Measurements from ENCODE around the gene NAB1. TPM values are rescaled to one million over a fixed set of nuclear protein-coding genes. Genes with fewer than 3 reads are reported as not detected.
"Not testable (repeated sequence)": the region's sequence is repeated elsewhere in the genome, so short reads cannot be mapped to it uniquely, and the experiment has no call there.

The NAB1 gene
- total RNA-seq, 1 donor from 2014 or later: 12.2 TPM

DNA sequence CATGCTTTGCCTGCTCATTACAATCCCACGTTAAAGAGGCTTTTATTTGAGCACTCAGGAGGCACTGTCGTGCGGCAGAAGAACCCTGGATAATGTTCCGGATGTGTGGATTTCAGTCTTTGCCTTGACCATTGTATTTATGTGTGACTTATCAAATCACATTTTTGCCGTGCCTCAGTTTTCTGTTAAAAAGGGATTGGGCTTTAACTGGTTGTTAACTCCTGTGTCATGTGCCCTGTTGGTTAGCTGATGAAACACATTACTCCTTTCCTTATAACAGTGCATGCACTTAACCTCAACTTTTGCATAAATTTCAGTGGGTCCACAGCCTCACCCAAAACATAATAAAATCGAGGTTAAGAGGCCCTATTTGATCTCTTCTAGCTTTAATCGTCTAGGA, 52.7 kb downstream of the NAB1 start:
- H3K4me3 Mint-ChIP-seq (ENCODE audit: unreplicated experiment): no peak overlapping the region
- H3K36me3 Mint-ChIP-seq (ENCODE audit: unreplicated experiment): no peaks in the 10 kb centered on the region
- DNase-seq: no peak
- no peaks in the 10 kb centered on the region for H3K4me1 Mint-ChIP-seq (ENCODE audit: low read depth, unreplicated experiment)
- H3K9me3 Mint-ChIP-seq (ENCODE audit: unreplicated experiment): peaks cover 3% of the 10 kb centered on the region
- H3K27ac Mint-ChIP-seq (ENCODE audit: unreplicated experiment): no peak overlapping the region
- no peaks in the 10 kb centered on the region for H3K27me3 Mint-ChIP-seq (ENCODE audit: unreplicated experiment)
- TF ChIP-seq, protein P1, sequence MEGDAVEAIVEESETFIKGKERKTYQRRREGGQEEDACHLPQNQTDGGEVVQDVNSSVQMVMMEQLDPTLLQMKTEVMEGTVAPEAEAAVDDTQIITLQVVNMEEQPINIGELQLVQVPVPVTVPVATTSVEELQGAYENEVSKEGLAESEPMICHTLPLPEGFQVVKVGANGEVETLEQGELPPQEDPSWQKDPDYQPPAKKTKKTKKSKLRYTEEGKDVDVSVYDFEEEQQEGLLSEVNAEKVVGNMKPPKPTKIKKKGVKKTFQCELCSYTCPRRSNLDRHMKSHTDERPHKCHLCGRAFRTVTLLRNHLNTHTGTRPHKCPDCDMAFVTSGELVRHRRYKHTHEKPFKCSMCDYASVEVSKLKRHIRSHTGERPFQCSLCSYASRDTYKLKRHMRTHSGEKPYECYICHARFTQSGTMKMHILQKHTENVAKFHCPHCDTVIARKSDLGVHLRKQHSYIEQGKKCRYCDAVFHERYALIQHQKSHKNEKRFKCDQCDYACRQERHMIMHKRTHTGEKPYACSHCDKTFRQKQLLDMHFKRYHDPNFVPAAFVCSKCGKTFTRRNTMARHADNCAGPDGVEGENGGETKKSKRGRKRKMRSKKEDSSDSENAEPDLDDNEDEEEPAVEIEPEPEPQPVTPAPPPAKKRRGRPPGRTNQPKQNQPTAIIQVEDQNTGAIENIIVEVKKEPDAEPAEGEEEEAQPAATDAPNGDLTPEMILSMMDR (IDR thresholded peaks at IDR 0.05; ENCODE audit: partially characterized antibody, unreplicated experiment): no peak

DNA sequence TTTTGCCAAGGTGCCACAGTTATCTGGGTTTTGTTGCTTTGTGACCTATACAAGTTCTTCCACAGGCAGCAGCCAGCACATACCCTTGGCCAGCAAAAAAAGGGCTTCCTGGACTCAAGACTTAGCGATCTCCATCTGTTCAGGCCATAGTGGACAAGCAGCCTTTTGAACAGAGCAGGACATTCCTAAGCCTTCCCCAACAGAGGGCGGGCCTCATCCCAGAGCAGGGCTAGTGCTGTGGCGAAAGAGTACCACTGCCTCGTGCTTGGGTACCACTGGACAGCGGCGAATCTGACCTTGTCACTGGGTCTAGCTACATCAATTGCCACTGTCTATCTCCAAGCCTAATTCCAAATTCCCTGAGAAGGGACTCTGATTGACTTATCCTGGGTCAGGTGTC, 56.4 kb downstream of the NAB1 start:
- H3K4me3 Mint-ChIP-seq (ENCODE audit: unreplicated experiment): no peak overlapping the region
- peaks cover 4% of the 10 kb centered on the region for H3K36me3 Mint-ChIP-seq (ENCODE audit: unreplicated experiment)
- peaks cover 4% of the 10 kb centered on the region for H3K9me3 Mint-ChIP-seq (ENCODE audit: unreplicated experiment)
- no peaks in the 10 kb centered on the region for H3K4me1 Mint-ChIP-seq (ENCODE audit: low read depth, unreplicated experiment)
- H3K27ac Mint-ChIP-seq (ENCODE audit: unreplicated experiment): no peak overlapping the region
- H3K27me3 Mint-ChIP-seq (ENCODE audit: unreplicated experiment): no peaks in the 10 kb centered on the region
- DNase-seq: no peak
- TF ChIP-seq, protein P1 (IDR thresholded peaks at IDR 0.05; ENCODE audit: partially characterized antibody, unreplicated experiment): no peak

DNA sequence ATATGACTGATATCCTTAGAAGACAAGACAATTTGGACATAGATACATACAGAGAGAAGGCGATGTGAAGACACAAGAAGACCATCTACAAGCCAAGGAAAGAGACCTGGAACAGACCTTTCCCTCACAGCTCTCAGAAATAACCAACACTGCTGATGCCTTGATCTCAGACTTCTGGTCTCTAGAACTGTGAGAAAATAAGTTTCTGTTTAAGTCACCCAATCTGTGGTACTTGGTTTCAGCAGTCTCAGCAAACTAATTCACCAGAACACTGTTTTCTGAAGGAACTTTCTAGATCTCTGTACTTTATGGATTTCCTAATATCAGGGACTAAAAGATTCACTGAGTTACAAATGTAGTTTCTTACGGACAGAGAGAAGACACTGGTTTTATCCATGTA, 58.8 kb downstream of the NAB1 start:
- H3K36me3 Mint-ChIP-seq (ENCODE audit: unreplicated experiment): peaks cover 4% of the 10 kb centered on the region
- no peak overlapping the region for H3K27ac Mint-ChIP-seq (ENCODE audit: unreplicated experiment)
- H3K4me1 Mint-ChIP-seq (ENCODE audit: low read depth, unreplicated experiment): no peaks in the 10 kb centered on the region
- no peak overlapping the region for H3K4me3 Mint-ChIP-seq (ENCODE audit: unreplicated experiment)
- TF ChIP-seq, protein P1 (IDR thresholded peaks at IDR 0.05; ENCODE audit: partially characterized antibody, unreplicated experiment): no peak
- H3K9me3 Mint-ChIP-seq (ENCODE audit: unreplicated experiment): peaks cover 4% of the 10 kb centered on the region
- DNase-seq: no peak
- no peaks in the 10 kb centered on the region for H3K27me3 Mint-ChIP-seq (ENCODE audit: unreplicated experiment)

DNA sequence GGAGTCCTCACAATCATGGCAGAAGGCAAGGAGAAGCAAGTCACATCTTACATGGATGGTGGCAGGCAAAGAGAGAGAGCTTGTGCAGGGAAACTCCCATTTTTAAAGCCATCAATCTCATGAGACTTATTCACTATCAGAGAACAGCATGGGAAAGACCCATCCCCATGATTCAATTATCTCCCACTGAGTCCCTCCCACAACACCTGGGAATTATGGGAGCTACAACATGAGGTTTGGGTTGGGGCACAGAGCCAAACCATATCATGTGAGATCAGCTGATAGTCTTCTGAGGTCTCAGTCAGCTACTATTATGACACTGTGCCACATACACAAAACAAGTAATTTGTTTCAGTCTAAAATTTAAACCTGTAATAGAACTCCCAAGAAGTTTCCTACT, 59.8 kb downstream of the NAB1 start:
- H3K9me3 Mint-ChIP-seq (ENCODE audit: unreplicated experiment); H3K4me1 Mint-ChIP-seq (ENCODE audit: low read depth, unreplicated experiment); H3K36me3 Mint-ChIP-seq (ENCODE audit: unreplicated experiment); H3K27ac Mint-ChIP-seq (ENCODE audit: unreplicated experiment); H3K4me3 Mint-ChIP-seq (ENCODE audit: unreplicated experiment); H3K27me3 Mint-ChIP-seq (ENCODE audit: unreplicated experiment); DNase-seq: not testable (repeated sequence)

DNA sequence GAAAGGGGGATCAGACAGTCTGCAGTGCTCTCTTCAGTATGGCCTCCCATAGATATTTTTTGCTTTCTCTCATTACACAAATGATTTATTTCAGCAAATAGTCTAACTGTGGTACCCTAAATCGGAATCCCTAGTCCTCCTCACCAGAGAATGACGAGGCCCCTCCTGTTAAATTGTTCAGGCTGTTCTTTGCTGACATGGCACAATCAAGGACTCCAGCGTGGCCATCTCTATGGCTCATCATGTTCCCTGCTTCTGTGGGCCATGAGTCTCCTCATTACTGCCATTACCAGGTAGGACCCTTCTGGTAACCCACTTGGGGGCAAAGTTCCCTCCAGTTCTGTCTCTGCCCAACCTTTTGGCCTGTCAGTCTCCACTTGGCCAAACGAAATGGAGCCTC, 62.2 kb downstream of the NAB1 start:
- no peak overlapping the region for H3K27ac Mint-ChIP-seq (ENCODE audit: unreplicated experiment)
- DNase-seq: no peak
- H3K4me3 Mint-ChIP-seq (ENCODE audit: unreplicated experiment): no peak overlapping the region
- H3K27me3 Mint-ChIP-seq (ENCODE audit: unreplicated experiment): no peaks in the 10 kb centered on the region
- TF ChIP-seq, protein P1 (IDR thresholded peaks at IDR 0.05; ENCODE audit: partially characterized antibody, unreplicated experiment): no peak
- peaks cover 4% of the 10 kb centered on the region for H3K36me3 Mint-ChIP-seq (ENCODE audit: unreplicated experiment)
- H3K9me3 Mint-ChIP-seq (ENCODE audit: unreplicated experiment): peaks cover 2% of the 10 kb centered on the region
- peaks cover 3% of the 10 kb centered on the region for H3K4me1 Mint-ChIP-seq (ENCODE audit: low read depth, unreplicated experiment)

DNA sequence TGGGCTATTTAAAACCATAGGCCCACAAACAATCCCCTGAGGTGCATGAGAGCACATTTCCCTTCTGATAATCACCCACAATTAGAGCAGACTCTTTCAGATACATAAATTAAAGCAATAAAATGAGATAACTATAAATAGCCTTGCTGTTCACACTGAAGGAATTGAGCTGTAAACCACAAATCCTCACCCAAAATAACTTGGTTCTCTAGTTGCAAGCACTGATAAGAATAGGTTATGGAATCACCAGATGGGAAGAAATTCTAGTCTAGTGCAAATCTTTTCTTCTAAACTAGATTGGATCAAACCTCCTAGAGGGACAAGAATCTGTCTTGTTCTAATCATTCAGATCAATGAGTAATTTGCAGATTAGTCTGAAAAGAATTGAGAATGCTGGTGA, 64.6 kb downstream of the NAB1 start:
- Mint-ChIP-seq H3K36me3 (ENCODE audit: unreplicated experiment) (peaks cover 1% of the 10 kb centered on the region), H3K4me3 (ENCODE audit: unreplicated experiment) (no peak overlapping the region), H3K27me3 (ENCODE audit: unreplicated experiment) (no peaks in the 10 kb centered on the region), H3K4me1 (ENCODE audit: low read depth, unreplicated experiment) (peaks cover 12% of the 10 kb centered on the region), H3K9me3 (ENCODE audit: unreplicated experiment) (peaks cover under 1% of the 10 kb centered on the region), H3K27ac (ENCODE audit: unreplicated experiment) (no peak overlapping the region)
- no peak for DNase-seq
- TF ChIP-seq, protein P1 (IDR thresholded peaks at IDR 0.05; ENCODE audit: partially characterized antibody, unreplicated experiment): no peak
